HepG2 (cell line): Measurements from ENCODE around the gene ACAP2. TPM values are rescaled to one million over a fixed set of nuclear protein-coding genes. Genes with fewer than 3 reads are reported as not detected.

ENCODE experiments used
- ATAC-seq: fragments of 200-7000 bp; cut with Tn5 transposase; 3 replicates; pipeline ENCODE4 v1.9.1; 2020; ENCODE audit warnings: mild to moderate bottlenecking, moderate library complexity
- BruUV-seq: library from RNA; stranded (reverse); fragments of 400-500 nt; replicated peaks from 2 replicates; lab custom pipeline; 2021; lab: Mats Ljungman, UMichigan
- CTCF ChIA-PET: fragments of 300-600 bp; formaldehyde crosslinking; extraction: SDS; loops from one replicate; lab custom pipeline; 2021; ENCODE audit warnings: low total read pairs, inconsistent platforms, low intra/inter-chr PET ratio; lab: Yijun Ruan, JAX
- POLR2A ChIA-PET: fragments of 350-600 bp; sonication (Branson Sonifier 250); formaldehyde crosslinking; loops from one replicate; lab custom pipeline; 2020; ENCODE audit warnings: antibody characterized with exemption, inconsistent platforms; lab: Yijun Ruan, JAX
- DNase-seq: peaks from one replicate; pipeline ENCODE4 v3.0.0-alpha.2; 2015; ENCODE audit warnings: low spot score
- FAIRE-seq: peaks from 3 replicates; lab custom pipeline; 2011; peaks lifted over from hg19 to GRCh38; lab: Jason Lieb, UNC
- H2AFZ ChIP-seq: one replicate; pipeline ENCODE4 v1.6.1; 2011; ENCODE audit warnings: low read length, inconsistent platforms
- H3K27ac ChIP-seq: fragments of 300-600 bp; 3 replicates; pipeline ENCODE4 v1.8.0; 2011; ENCODE audit warnings: mixed run types, mild to moderate bottlenecking, mixed read lengths, low read length, inconsistent platforms; ENCODE audit not compliant: insufficient read depth; ENCODE audit errors: extremely low read length
- H3K27me3 ChIP-seq, 2 experiments: fragments of 200-600 bp in 1 of 2; 2 replicates in 1 of 2; 3 replicates in 1 of 2; pipeline versions ENCODE4 v1.6.0 to v1.8.0; 2011; ENCODE audit warnings: low read length in 2 of 2, mild to moderate bottlenecking in 2 of 2, moderate library complexity in 2 of 2, inconsistent platforms in 1 of 2; ENCODE audit not compliant: insufficient read depth in 2 of 2, control insufficient read depth in 1 of 2
- H3K36me3 ChIP-seq, 2 experiments: fragments of 200-600 bp in 1 of 2; replicated peaks in 1 of 2; 2 replicates in 1 of 2; 3 replicates in 1 of 2; pipeline versions ENCODE4 v1.5.1 to v1.8.0; 2011; ENCODE audit warnings: low read length in 2 of 2, inconsistent platforms in 1 of 2; ENCODE audit not compliant: insufficient read depth in 2 of 2, control insufficient read depth in 1 of 2
- H3K4me1 ChIP-seq: 2 replicates; pipeline ENCODE4 v1.5.1; 2012; ENCODE audit warnings: low read length, inconsistent platforms; ENCODE audit not compliant: insufficient read depth
- H3K4me2 ChIP-seq: 2 replicates; pipeline ENCODE4 v1.6.0; 2011; ENCODE audit warnings: low read depth, low read length, inconsistent platforms
- H3K4me3 ChIP-seq, 3 experiments: fragments of 200-600 bp in 1 of 3; sonication (generic), shearing (Covaris generic) in 1 of 3; replicated peaks in 1 of 3; 2 replicates each; pipeline ENCODE4 v1.5.1; 2011 to 2016; ENCODE audit warnings: low read length in 3 of 3, inconsistent platforms in 2 of 3, low read depth in 2 of 3, mild to moderate bottlenecking in 2 of 3, control low read depth in 1 of 3, mixed read lengths in 1 of 3; ENCODE audit not compliant: insufficient read depth in 1 of 3
- H3K79me2 ChIP-seq: one replicate; pipeline ENCODE4 v1.6.1; 2011; ENCODE audit warnings: low read length, inconsistent platforms; ENCODE audit not compliant: insufficient read depth
- H3K9ac ChIP-seq: 2 replicates; pipeline ENCODE4 v1.6.0; 2011; ENCODE audit warnings: mild to moderate bottlenecking, low read depth, low read length, inconsistent platforms; ENCODE audit not compliant: insufficient read depth
- H3K9me3 ChIP-seq: 2 replicates; pipeline ENCODE4 v1.5.1; 2012; ENCODE audit warnings: mild to moderate bottlenecking, low read length
- H4K20me1 ChIP-seq: 2 replicates; pipeline ENCODE4 v1.6.0; 2011; ENCODE audit warnings: inconsistent platforms, mild to moderate bottlenecking, low read length, moderate library complexity; ENCODE audit not compliant: insufficient read depth
- ATAD3A ChIP-seq: sonication (generic); formaldehyde crosslinking; IDR thresholded peaks from 2 replicates; pipeline ENCODE4 v1.4.0; 2020; ENCODE audit warnings: missing genetic modification reagents
- CBFB ChIP-seq: sonication (generic); formaldehyde crosslinking; IDR thresholded peaks from 2 replicates; pipeline ENCODE4 v1.4.0; 2020; ENCODE audit warnings: missing genetic modification reagents
- ETV6 ChIP-seq: sonication (generic); formaldehyde crosslinking; conservative IDR thresholded peaks from 2 replicates; pipeline ENCODE4 v1.4.0; 2020; ENCODE audit warnings: missing genetic modification reagents
- IRF1 ChIP-seq: sonication (generic); formaldehyde crosslinking; IDR thresholded peaks from 2 replicates; pipeline ENCODE4 v1.4.0; 2020; ENCODE audit warnings: low read depth, mild to moderate bottlenecking, missing genetic modification reagents
- SMAD1 ChIP-seq: sonication (generic); formaldehyde crosslinking; IDR thresholded peaks from 2 replicates; pipeline ENCODE4 v1.4.0; 2020; ENCODE audit warnings: missing genetic modification reagents, low read depth, mild to moderate bottlenecking, borderline replicate concordance
- ZEB1 ChIP-seq: IDR thresholded peaks from 2 replicates; pipeline ENCODE4 v1.6.1; 2012; ENCODE audit warnings: mild to moderate bottlenecking, low read depth, inconsistent platforms; ENCODE audit not compliant: insufficient replicate concordance
- ZNF20 ChIP-seq: sonication (generic); formaldehyde crosslinking; IDR thresholded peaks from 2 replicates; pipeline ENCODE4 v1.4.0; 2020; ENCODE audit warnings: mild to moderate bottlenecking, moderate library complexity, missing genetic modification reagents
- ZNF382 ChIP-seq: sonication (generic); formaldehyde crosslinking; IDR thresholded peaks from 2 replicates; pipeline ENCODE4 v1.5.0; 2020; ENCODE audit warnings: missing genetic modification reagents, mild to moderate bottlenecking, borderline replicate concordance
- ZNF761 ChIP-seq: sonication (generic); formaldehyde crosslinking; conservative IDR thresholded peaks from 2 replicates; pipeline ENCODE4 v1.4.0; 2020; ENCODE audit warnings: mild to moderate bottlenecking, missing genetic modification reagents
- ZNF792 ChIP-seq: IDR thresholded peaks from 2 replicates; pipeline ENCODE4 v1.6.1; 2016
- ZXDC ChIP-seq: sonication (generic); formaldehyde crosslinking; IDR thresholded peaks from 2 replicates; pipeline ENCODE4 v1.5.0; 2020; ENCODE audit warnings: mild to moderate bottlenecking, missing genetic modification reagents
- WGBS: methylation state at CpG from one replicate; pipeline ENCODE4 v1.1.6; 2017; ENCODE audit warnings: low lambda C conversion rate; 5-methylcytosine and 5-hydroxymethylcytosine counted together
- in situ Hi-C: cut with HindIII; loops from 2 replicates; pipeline ENCODE4 v1.10.0; 2017; ENCODE audit warnings: low pct_unique_long_range_greater_than_20kb; ENCODE audit not compliant: extremely low pct_ligation_motif_present
- intact Hi-C: fragments of 100-400 bp; cut with micrococcal nuclease; formaldehyde crosslinking; loops from one replicate; pipeline ENCODE4 v1.10.0; 2022; ENCODE audit not compliant: unreplicated experiment
- polyA plus RNA-seq, 8 experiments: library from polyadenylated mRNA; depleted of rRNA in 3 of 8; stranded (reverse) in 7 of 8; unstranded in 1 of 8; fragments of >200 nt; fragmentation: Illumina TruSeq in 4 of 8; extraction: Trizol in 4 of 8; gene quantifications; 2 replicates each; pipeline versions ENCODE4 v1.2.1 to v1.2.3, GENCODE V29; 2011 to 2016; ENCODE audit warnings: low read depth in 4 of 8, missing spikeins in 1 of 8, mixed read lengths in 1 of 8; ENCODE audit not compliant: insufficient read depth in 1 of 8
- total RNA-seq, 5 experiments: library from RNA; depleted of rRNA; stranded (reverse); fragments of >200 nt; fragmentation: Illumina TruSeq; extraction: Trizol; gene quantifications; 2 replicates each; pipeline ENCODE4 v1.2.3, GENCODE V29; 2016; ENCODE audit warnings: low read depth in 1 of 5
- TF ChIP-seq, protein P1 (sequence below), 2 experiments: sonication (generic) in 1 of 2; formaldehyde crosslinking in 1 of 2; IDR thresholded peaks; 2 replicates each; pipeline versions ENCODE4 v1.6.1 to v1.9.0; 2014 to 2022; ENCODE audit warnings: antibody characterized with exemption in 1 of 2, borderline replicate concordance in 1 of 2, inconsistent platforms in 1 of 2, low read depth in 1 of 2, missing genetic modification reagents in 1 of 2

ACAP2 gene
- total and polyA plus RNA-seq, 2 of the 13 experiments (the other 11 are each of a cell fraction or from before 2014, with no cell fraction given) = 7.3 to 23.9 TPM

DNA sequence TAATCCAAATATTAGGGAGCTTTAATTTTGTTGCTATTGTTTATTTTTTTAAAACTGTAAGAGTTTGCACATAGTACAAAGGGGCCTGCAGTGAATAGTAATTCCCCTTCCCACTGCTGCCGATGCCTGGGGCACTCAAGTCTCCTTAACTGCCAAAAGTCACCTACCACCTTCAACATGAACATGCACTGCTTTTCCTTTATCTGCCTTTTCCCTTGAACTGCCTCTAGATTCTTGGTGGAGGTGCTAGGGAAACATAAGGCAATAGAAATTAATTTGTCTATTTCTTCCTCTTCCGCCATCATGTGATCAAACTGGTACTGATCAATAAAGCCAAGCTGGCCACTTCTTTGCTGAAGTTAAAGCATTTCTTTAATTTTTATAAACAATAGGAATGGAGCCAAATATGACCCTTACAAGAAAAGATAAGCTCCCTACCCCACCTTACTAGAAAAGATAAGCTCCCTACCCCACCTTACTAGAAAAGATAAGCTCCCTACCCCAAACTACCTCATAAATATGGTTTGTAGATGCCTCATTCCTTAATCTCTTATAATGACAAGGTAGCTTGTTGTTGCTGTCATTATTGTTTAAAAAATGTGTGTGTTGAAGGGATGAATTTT is 17.4 kb upstream of the ACAP2 start (continued):
- TF ChIP-seq ZXDC (CRISPR knock-in tag) (no peak), ATAD3A (CRISPR knock-in tag) (no peak), ZNF761 (CRISPR knock-in tag) (no peak), ZEB1 (no peak), ZNF792 (no peak)

DNA sequence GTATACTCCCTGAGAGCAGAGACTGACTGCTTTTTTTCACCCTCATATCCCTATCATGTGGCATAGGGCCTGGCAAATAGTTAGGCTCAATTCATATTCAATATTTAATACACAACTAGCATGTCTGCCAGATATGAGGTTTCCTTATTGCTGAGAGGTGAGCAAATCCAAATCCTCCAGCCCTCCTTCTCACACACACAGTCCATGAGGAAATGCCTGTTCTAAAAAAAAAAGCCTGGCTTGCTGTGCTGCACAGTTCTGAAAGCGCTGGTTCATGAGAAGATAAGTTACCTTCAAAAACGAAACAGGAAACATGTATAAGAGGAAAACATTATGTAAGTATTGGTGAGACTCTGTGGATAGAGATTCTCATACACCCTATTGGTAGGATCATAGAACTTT is 15.5 kb upstream of the ACAP2 start:
- peak; percentile 45; the same call in 2 of the 3 replicates for ATAC-seq
- intact Hi-C loops (no loop called here), in situ Hi-C loops (no loop called here)
- H3K4me3 ChIP-seq = peak overlapping the region in 1 of 3 experiments; percentile 3; a peak in 1 of 6 replicates
- no peaks in the 10 kb centered on the region for H3K9me3 ChIP-seq
- H3K27me3 ChIP-seq = 0 out of 5 replicates have a peak, but pooled peaks cover 0 to 2% of the 10 kb centered on the region in 2 experiments
- H3K4me1 ChIP-seq = 0 out of 2 replicates have a peak, but pooled peaks cover 8% of the 10 kb centered on the region
- no TSS peak for BruUV-seq
- H2AFZ ChIP-seq = no peak overlapping the region
- 3% methylated on average over 2 of the region's 2 CpGs for WGBS
- H3K4me2 ChIP-seq = peak overlapping the region; percentile 41
- H3K36me3 ChIP-seq = no peaks in the 10 kb centered on the region
- H3K9ac ChIP-seq = no peak overlapping the region
- H4K20me1 ChIP-seq = no peaks in the 10 kb centered on the region
- H3K27ac ChIP-seq = no peak overlapping the region
- TF ChIP-seq CBFB (CRISPR knock-in tag) (no peak), SMAD1 (CRISPR knock-in tag) (no peak), ZNF20 (CRISPR knock-in tag) (no peak), IRF1 (CRISPR knock-in tag) (no peak), ZNF382 (CRISPR knock-in tag) (no peak), ETV6 (no peak)
- TF ChIP-seq, protein P1, sequence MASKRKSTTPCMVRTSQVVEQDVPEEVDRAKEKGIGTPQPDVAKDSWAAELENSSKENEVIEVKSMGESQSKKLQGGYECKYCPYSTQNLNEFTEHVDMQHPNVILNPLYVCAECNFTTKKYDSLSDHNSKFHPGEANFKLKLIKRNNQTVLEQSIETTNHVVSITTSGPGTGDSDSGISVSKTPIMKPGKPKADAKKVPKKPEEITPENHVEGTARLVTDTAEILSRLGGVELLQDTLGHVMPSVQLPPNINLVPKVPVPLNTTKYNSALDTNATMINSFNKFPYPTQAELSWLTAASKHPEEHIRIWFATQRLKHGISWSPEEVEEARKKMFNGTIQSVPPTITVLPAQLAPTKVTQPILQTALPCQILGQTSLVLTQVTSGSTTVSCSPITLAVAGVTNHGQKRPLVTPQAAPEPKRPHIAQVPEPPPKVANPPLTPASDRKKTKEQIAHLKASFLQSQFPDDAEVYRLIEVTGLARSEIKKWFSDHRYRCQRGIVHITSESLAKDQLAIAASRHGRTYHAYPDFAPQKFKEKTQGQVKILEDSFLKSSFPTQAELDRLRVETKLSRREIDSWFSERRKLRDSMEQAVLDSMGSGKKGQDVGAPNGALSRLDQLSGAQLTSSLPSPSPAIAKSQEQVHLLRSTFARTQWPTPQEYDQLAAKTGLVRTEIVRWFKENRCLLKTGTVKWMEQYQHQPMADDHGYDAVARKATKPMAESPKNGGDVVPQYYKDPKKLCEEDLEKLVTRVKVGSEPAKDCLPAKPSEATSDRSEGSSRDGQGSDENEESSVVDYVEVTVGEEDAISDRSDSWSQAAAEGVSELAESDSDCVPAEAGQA (IDR thresholded peaks at IDR 0.05; ENCODE audit: low read depth) = no peak
- TF ChIP-seq, protein P1 (CRISPR knock-in tag; IDR thresholded peaks at IDR 0.05; ENCODE audit: borderline replicate concordance) = no peak
- no peak for DNase-seq
- no peak for FAIRE-seq
- ChIA-PET POLR2A (no interaction called here), CTCF (no interaction called here)
- H3K79me2 ChIP-seq = no peaks in the 10 kb centered on the region
